H1 (cell line): Measurements from ENCODE around the gene MCHR1. TPM values are rescaled to one million over a fixed set of nuclear protein-coding genes. Genes with fewer than 3 reads are reported as not detected.

Experiments
- CTCF ChIA-PET: fragments of 300-600 bp; sonication (Branson Sonifier 250); formaldehyde crosslinking; loops from one replicate; lab custom pipeline; 2021; ENCODE audit not compliant: partially characterized antibody; lab: Charles Lee
- POLR2A ChIA-PET: fragments of 300-600 bp; sonication (Branson Sonifier 250); formaldehyde crosslinking; loops from one replicate; lab custom pipeline; 2021; ENCODE audit warnings: inconsistent platforms; ENCODE audit not compliant: partially characterized antibody; lab: Charles Lee
- DNase-seq, 2 experiments: peaks; one replicate each; pipeline versions ENCODE4 v3.0.0 to v3.0.0-alpha.2; 2010 to 2022; ENCODE audit warnings: low spot score in 2 of 2, low read depth in 1 of 2, mixed read lengths in 1 of 2
- FAIRE-seq: peaks from 2 replicates; lab custom pipeline; 2011; peaks lifted over from hg19 to GRCh38; lab: Jason Lieb, UNC
- H2AFZ ChIP-seq: 2 replicates; pipeline ENCODE4 v1.8.1; 2012; ENCODE audit warnings: low read length, inconsistent platforms
- H2AK5ac ChIP-seq: 2 replicates; pipeline ENCODE4 v1.6.1; 2013; ENCODE audit warnings: low read depth, low read length
- H2BK120ac ChIP-seq: replicated peaks from 2 replicates; pipeline ENCODE3; 2013; ENCODE audit warnings: low read depth, low read length, inconsistent platforms
- H2BK12ac ChIP-seq: 2 replicates; pipeline ENCODE4 v1.6.1; 2013; ENCODE audit warnings: low read depth, low read length
- H2BK15ac ChIP-seq: 2 replicates; pipeline ENCODE4 v1.6.1; 2013; ENCODE audit warnings: low read length
- H2BK20ac ChIP-seq: 2 replicates; pipeline ENCODE4 v1.6.1; 2013; ENCODE audit warnings: low read length
- H2BK5ac ChIP-seq: 2 replicates; pipeline ENCODE4 v1.6.1; 2013; ENCODE audit warnings: low read depth, low read length
- H3K14ac ChIP-seq: 2 replicates; pipeline ENCODE4 v1.6.1; 2013; ENCODE audit warnings: inconsistent platforms; ENCODE audit not compliant: insufficient read length
- H3K18ac ChIP-seq: 2 replicates; pipeline ENCODE4 v1.6.1; 2013; ENCODE audit warnings: low read length; ENCODE audit errors: extremely low read depth
- H3K23ac ChIP-seq: 2 replicates; pipeline ENCODE4 v1.6.1; 2013; ENCODE audit warnings: inconsistent platforms; ENCODE audit not compliant: insufficient read length
- H3K23me2 ChIP-seq: 2 replicates; pipeline ENCODE4 v1.6.1; 2013; ENCODE audit warnings: low read depth, low read length
- H3K27ac ChIP-seq: 2 replicates; pipeline ENCODE4 v1.6.1; 2011; ENCODE audit warnings: low read depth, low read length, inconsistent platforms
- H3K27me3 ChIP-seq, 4 experiments: replicated peaks in 1 of 4; 1 replicate in 1 of 4; 2 replicates in 3 of 4; pipeline versions ENCODE4 v1.6.1 to v1.8.1; 2011 to 2013; ENCODE audit warnings: low read length in 3 of 4, mild to moderate bottlenecking in 3 of 4, inconsistent platforms in 2 of 4, mixed read lengths in 2 of 4, moderate library complexity in 1 of 4; ENCODE audit not compliant: control insufficient read depth in 3 of 4, insufficient read depth in 3 of 4; ENCODE audit errors: extremely low read depth in 1 of 4
- H3K36me3 ChIP-seq, 4 experiments: 2 replicates each; pipeline versions ENCODE4 v1.6.1 to v1.8.1; 2011 to 2013; ENCODE audit warnings: mild to moderate bottlenecking in 4 of 4, low read length in 3 of 4, moderate library complexity in 2 of 4, control low read depth in 1 of 4, inconsistent platforms in 1 of 4; ENCODE audit not compliant: insufficient read depth in 4 of 4, control insufficient read depth in 2 of 4
- H3K4ac ChIP-seq: replicated peaks from 2 replicates; pipeline ENCODE3; 2013; ENCODE audit warnings: low read length, low read depth, mixed read lengths, inconsistent platforms; ENCODE audit not compliant: insufficient read length
- H3K4me1 ChIP-seq, 4 experiments: replicated peaks in 1 of 4; 1 replicate in 1 of 4; 2 replicates in 3 of 4; pipeline versions ENCODE4 v1.6.1 to v1.8.1; 2011 to 2013; ENCODE audit warnings: low read length in 3 of 4, inconsistent platforms in 2 of 4, mixed read lengths in 1 of 4; ENCODE audit not compliant: insufficient read depth in 4 of 4, control insufficient read depth in 3 of 4
- H3K4me2 ChIP-seq, 2 experiments: 2 replicates each; pipeline versions ENCODE4 v1.6.1 to v1.8.1; 2011 to 2013; ENCODE audit warnings: low read depth in 2 of 2, low read length in 2 of 2, control low read depth in 1 of 2, inconsistent platforms in 1 of 2, mild to moderate bottlenecking in 1 of 2; ENCODE audit not compliant: insufficient read depth in 1 of 2
- H3K4me3 ChIP-seq, 4 experiments: fragments of 200-600, 300-600 bp in 1 of 4; sonication (generic), shearing (Covaris generic), sonication (Bioruptor Twin) in 1 of 4; 2 replicates each; pipeline versions ENCODE4 v1.5.1 to v1.8.1; 2011 to 2016; ENCODE audit warnings: low read length in 4 of 4, low read depth in 3 of 4, control low read depth in 2 of 4, inconsistent platforms in 2 of 4, mild to moderate bottlenecking in 2 of 4, mixed read lengths in 1 of 4, moderate library complexity in 1 of 4; ENCODE audit not compliant: insufficient read depth in 2 of 4; ENCODE audit errors: extremely low read depth in 1 of 4
- H3K56ac ChIP-seq: replicated peaks from 2 replicates; pipeline ENCODE3; 2013; ENCODE audit warnings: low read depth, mild to moderate bottlenecking, mixed read lengths, low read length, inconsistent platforms; ENCODE audit not compliant: insufficient read length
- H3K79me1 ChIP-seq: 2 replicates; pipeline ENCODE4 v1.6.1; 2013; ENCODE audit warnings: low read depth, low read length, control low read depth
- H3K79me2 ChIP-seq, 2 experiments: 2 replicates each; pipeline versions ENCODE4 v1.6.1 to v1.8.1; 2012 to 2013; ENCODE audit warnings: low read length in 2 of 2, mild to moderate bottlenecking in 2 of 2, inconsistent platforms in 1 of 2; ENCODE audit not compliant: insufficient read depth in 2 of 2, control insufficient read depth in 1 of 2
- H3K9ac ChIP-seq, 4 experiments: replicated peaks in 1 of 4; 1 replicate in 1 of 4; 2 replicates in 3 of 4; pipeline versions ENCODE4 v1.6.1 to v1.8.1; 2011 to 2013; ENCODE audit warnings: low read depth in 3 of 4, low read length in 3 of 4, control low read depth in 2 of 4, mild to moderate bottlenecking in 2 of 4, moderate library complexity in 2 of 4, inconsistent platforms in 1 of 4; ENCODE audit errors: extremely low read depth in 1 of 4
- H3K9me3 ChIP-seq, 2 experiments: 2 replicates each; pipeline versions ENCODE4 v1.6.1 to v1.8.1; 2012 to 2013; ENCODE audit warnings: mild to moderate bottlenecking in 2 of 2, moderate library complexity in 2 of 2, control low read depth in 1 of 2, inconsistent platforms in 1 of 2, low read depth in 1 of 2, low read length in 1 of 2, mixed read lengths in 1 of 2; ENCODE audit not compliant: insufficient read depth in 2 of 2
- H4K20me1 ChIP-seq, 2 experiments: replicated peaks in 1 of 2; 2 replicates each; pipeline versions ENCODE3 to v1.8.1; 2011 to 2013; ENCODE audit warnings: inconsistent platforms in 2 of 2, low read length in 2 of 2, mild to moderate bottlenecking in 1 of 2; ENCODE audit not compliant: insufficient read depth in 2 of 2, control insufficient read depth in 1 of 2
- H4K5ac ChIP-seq: 2 replicates; pipeline ENCODE4 v1.6.1; 2013; ENCODE audit warnings: low read length, low read depth, mixed read lengths, inconsistent platforms; ENCODE audit not compliant: insufficient read length
- H4K8ac ChIP-seq: 2 replicates; pipeline ENCODE4 v1.8.0; 2013; ENCODE audit warnings: mild to moderate bottlenecking, moderate library complexity, low read length, inconsistent platforms; ENCODE audit not compliant: insufficient read depth; ENCODE audit errors: extremely low read depth
- H4K91ac ChIP-seq: replicated peaks from 2 replicates; pipeline ENCODE3; 2013; ENCODE audit warnings: low read length, mixed read lengths, inconsistent platforms; ENCODE audit not compliant: insufficient read length
- ASH2L ChIP-seq: fragments of 200-600, 300-600 bp; sonication (generic); IDR thresholded peaks from one replicate; pipeline ENCODE4 v1.7.1; 2017; ENCODE audit warnings: low read length
- ATF3 ChIP-seq: IDR thresholded peaks from 2 replicates; pipeline ENCODE4 v1.6.1; 2011; ENCODE audit warnings: low read depth, mild to moderate bottlenecking, low read length; ENCODE audit not compliant: insufficient read depth
- BCL11A ChIP-seq, 2 experiments: IDR thresholded peaks; one replicate each; pipeline ENCODE4 v1.6.1; 2011; ENCODE audit warnings: low read depth in 2 of 2, low read length in 2 of 2, mild to moderate bottlenecking in 2 of 2
- CEBPB ChIP-seq: IDR thresholded peaks from 2 replicates; pipeline ENCODE4 v1.6.1; 2012; ENCODE audit warnings: low read depth, low read length
- E2F6 ChIP-seq: IDR thresholded peaks from 2 replicates; pipeline ENCODE4 v1.6.1; 2012; ENCODE audit warnings: inconsistent platforms
- MAFK ChIP-seq: IDR thresholded peaks from 2 replicates; pipeline ENCODE4 v1.6.1; 2012; ENCODE audit warnings: low read depth, mild to moderate bottlenecking, improper control_type of control experiment, low read length
- RXRA ChIP-seq: IDR thresholded peaks from 2 replicates; pipeline ENCODE4 v1.6.1; 2011; ENCODE audit warnings: low read depth, mild to moderate bottlenecking, low read length, moderate library complexity; ENCODE audit not compliant: insufficient read depth
- USF2 ChIP-seq: IDR thresholded peaks from 2 replicates; pipeline ENCODE4 v1.6.1; 2011; ENCODE audit warnings: low read length, improper control_type of control experiment
- WGBS, 2 experiments: shearing (Covaris generic) in 1 of 2; methylation state at CpG; one replicate each; pipeline versions ENCODE4 v1.1.6 to v1.1.7; 2013 to 2015; ENCODE audit warnings: low lambda C conversion rate in 2 of 2, mixed read lengths in 2 of 2, inconsistent platforms in 1 of 2, low coverage in 1 of 2, missing lambda C conversion rate in 1 of 2; ENCODE audit not compliant: insufficient replicate concordance in 2 of 2, insufficient coverage in 1 of 2, insufficient read length in 1 of 2; ENCODE audit errors: extremely low coverage in 1 of 2, missing lambda C conversion rate in 1 of 2; 5-methylcytosine and 5-hydroxymethylcytosine counted together
- polyA plus RNA-seq, 7 experiments: library from polyadenylated mRNA; depleted of rRNA in 3 of 7; stranded (reverse) in 5 of 7; unstranded in 2 of 7; fragments of >200 nt in 5 of 7; fragments of 200-250 nt in 2 of 7; gene quantifications; 1 replicate in 5 of 7; 2 replicates in 1 of 7; 4 replicates in 1 of 7; pipeline versions ENCODE4 v1.2.1 to v1.2.3, GENCODE V29; 2011 to 2013; ENCODE audit warnings: missing spikeins in 2 of 7, mixed read lengths in 2 of 7
- total RNA-seq: library from RNA; stranded (reverse); fragmentation: NEBNext Ultra II Directional; extraction: Animal tissue kit (Norgen Biotek cat#: 25700); gene quantifications from 2 replicates; pipeline ENCODE4 v1.2.1, GENCODE V29; 2021

MCHR1 gene
- total and polyA plus RNA-seq, 2 of the 8 experiments (the other 6 are each of a cell fraction or from before 2014, with no cell fraction given), result 0.91 to 7.6 TPM

GRCh38 chr22:40651563-40652501 is 27.5 kb upstream of the MCHR1 start:
- peak overlapping the region; percentile 4; the same call in 1 of the 2 replicates for H4K8ac ChIP-seq
- H3K79me1 ChIP-seq, result no peaks in the 10 kb centered on the region
- DNase-seq (peak; percentile 58 to 78), FAIRE-seq (no peak)
- H3K27ac ChIP-seq, result no peak overlapping the region
- ChIA-PET POLR2A (no interaction called here), CTCF (interaction anchor here (0.6 to 4.6 kb wide), 9 partner anchors 9 to 695 kb away, joined by 3 to 23 read pairs (median 5); no protein-coding TSS in a partner anchor)
- H2AFZ ChIP-seq, result no peak overlapping the region
- H2AK5ac ChIP-seq, result peak overlapping the region; percentile 90; the same call in 1 of the 2 replicates
- no peak overlapping the region for H2BK120ac ChIP-seq
- peak overlapping the region; percentile 80; the same call in 1 of the 2 replicates for H2BK20ac ChIP-seq
- no peak overlapping the region for H3K9ac ChIP-seq
- 90% methylated on average over 33 of the region's 33 CpGs; no CpG with 5 or more reads in 1 of the 2 experiments for WGBS, 2 experiments
- no peaks in the 10 kb centered on the region for H3K36me3 ChIP-seq
- no peaks in the 10 kb centered on the region for H3K23me2 ChIP-seq
- H3K4me3 ChIP-seq, result 0 out of 8 replicates have a peak overlapping the region, but pooled peaks of 1 of the 4 experiments have one; percentile 6
- H3K9me3 ChIP-seq, result no peaks in the 10 kb centered on the region
- no peaks in the 10 kb centered on the region for H3K79me2 ChIP-seq
- peak overlapping the region; percentile 92 for H4K91ac ChIP-seq
- no peaks in the 10 kb centered on the region for H3K27me3 ChIP-seq
- H3K4me1 ChIP-seq, result peaks cover 0 to 5% (median 2%) of the 10 kb centered on the region in 4 experiments; a peak in 3 of 7 replicates
- H3K56ac ChIP-seq, result no peak overlapping the region
- peak overlapping the region; percentile 92; the same call in 1 of the 2 replicates for H2BK15ac ChIP-seq
- H3K18ac ChIP-seq, result peak overlapping the region; percentile 87
- no peak overlapping the region for H3K14ac ChIP-seq
- H3K4ac ChIP-seq, result peak overlapping the region; percentile 65
- H4K5ac ChIP-seq, result peak overlapping the region; percentile 47
- peak overlapping the region; percentile 87; the same call in 1 of the 2 replicates for H2BK5ac ChIP-seq
- no peak overlapping the region for H3K23ac ChIP-seq
- H3K4me2 ChIP-seq, result peak overlapping the region in 1 of 2 experiments; percentile 13; a peak in 1 of 4 replicates
- H2BK12ac ChIP-seq, result peak overlapping the region; percentile 87; the same call in 1 of the 2 replicates
- H4K20me1 ChIP-seq, result no peaks in the 10 kb centered on the region
- peak; percentile 70 for TF ChIP-seq E2F6
- peak; percentile 64; the same call in 1 of the 2 replicates for TF ChIP-seq MAFK
- no peak for TF ChIP-seq CEBPB
- TF ChIP-seq ATF3, result peak; percentile 56; the same call in 1 of the 2 replicates
- TF ChIP-seq USF2, result peak; percentile 88
- TF ChIP-seq BCL11A (IDR thresholded peaks at IDR 0.05; ENCODE audit: low read depth in 2 of 2, low read length in 2 of 2), result no peak
- peak; percentile 38 for TF ChIP-seq ASH2L
- no peak for TF ChIP-seq RXRA
